Activated T-cell treated with anti-CD3 and anti-CD28 coated beads for 4 hours (primary cell): ENCODE results near the gene FEM1A.
"Not testable (repeated sequence)": the region's sequence is repeated elsewhere in the genome, so short reads cannot be mapped to it uniquely, and the experiment has no call there.

Experiments used
- DNase-seq: peaks from one replicate; pipeline ENCODE4 v3.0.0-alpha.2; 2020

Gene FEM1A

DNA sequence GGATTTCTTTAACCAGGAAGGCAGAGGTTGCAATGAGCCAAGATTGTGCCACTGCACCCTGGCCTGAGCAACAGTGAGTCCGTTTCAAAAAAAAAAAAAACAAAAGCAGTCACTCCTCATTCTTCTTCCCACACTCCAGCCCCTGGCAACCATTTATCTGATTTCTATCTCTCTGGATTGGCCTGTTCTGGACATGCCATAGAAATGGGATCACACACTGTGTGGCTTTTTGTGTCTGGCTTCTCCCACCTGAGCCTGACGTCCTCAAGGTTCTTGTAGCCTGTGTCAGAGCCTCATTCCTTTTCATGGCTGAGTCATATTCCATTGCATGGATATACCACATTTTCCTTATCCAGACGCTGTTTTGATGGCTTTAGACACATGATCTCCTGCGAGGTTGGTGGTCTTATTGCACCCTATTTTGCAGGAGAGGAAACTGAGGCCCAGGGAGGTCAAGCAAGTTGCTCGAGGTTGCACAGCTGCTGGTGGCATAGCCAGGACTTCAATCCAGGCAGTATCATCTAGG lies 15.8 kb upstream of the FEM1A start:
- DNase-seq, result no peak

DNA sequence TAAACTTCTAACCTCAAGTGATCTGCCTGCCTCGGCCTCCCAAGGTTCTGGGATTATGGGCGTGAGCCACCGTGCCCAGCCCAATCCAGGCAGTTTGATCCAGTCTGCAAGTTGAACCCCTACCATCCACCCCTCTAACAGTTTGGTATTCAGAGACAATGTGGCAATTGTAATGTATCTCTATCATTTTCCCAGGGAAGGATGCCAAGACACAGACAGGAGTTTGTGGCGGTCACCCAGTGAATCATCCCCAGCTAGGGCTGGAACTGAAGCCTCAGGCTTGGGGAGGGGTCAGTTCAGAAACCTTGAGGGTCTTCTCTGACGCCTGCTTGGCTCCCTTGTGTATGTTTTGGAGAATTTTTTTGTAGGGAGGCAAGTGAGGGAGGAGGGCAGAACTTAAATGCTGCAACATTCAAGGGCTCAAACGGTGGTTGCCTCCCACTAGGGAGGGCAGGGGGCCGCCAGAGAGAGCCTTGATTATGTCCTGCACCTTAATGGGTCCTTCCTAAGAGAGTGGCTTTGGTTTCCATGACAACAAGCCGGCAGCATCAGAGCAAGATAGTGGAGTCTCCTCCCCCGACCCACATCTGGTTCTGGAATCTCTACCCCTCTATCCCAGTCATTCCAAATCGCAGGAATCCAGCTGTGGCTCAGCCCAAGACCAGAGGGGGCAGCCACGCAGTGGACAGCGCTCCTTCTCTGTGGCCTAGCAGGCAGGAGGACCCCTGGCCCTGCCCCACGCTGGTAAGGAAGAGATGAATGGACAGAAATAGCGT lies 14.9 kb upstream of the FEM1A start:
- no peak for DNase-seq

DNA sequence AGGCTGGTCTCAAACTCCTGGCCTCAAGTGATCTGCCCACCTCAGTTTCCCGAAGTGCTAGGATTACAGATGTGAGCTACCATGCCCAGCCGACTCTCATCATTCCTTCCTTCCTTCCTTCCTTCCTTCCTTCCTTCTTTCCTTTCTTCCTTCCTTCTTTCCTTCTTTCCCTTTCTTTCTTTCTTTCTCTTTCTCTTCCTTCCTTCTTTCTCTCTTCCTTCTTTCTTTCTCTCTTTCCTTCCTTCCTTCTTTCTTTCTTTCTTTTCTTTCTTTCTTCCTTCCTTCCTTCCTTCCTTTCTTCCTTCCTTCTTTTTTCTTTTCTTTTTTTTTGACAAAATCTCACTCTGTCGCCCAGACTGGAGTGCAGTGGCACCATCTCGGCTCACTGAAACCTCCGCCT lies 13.4 kb upstream of the FEM1A start:
- not testable (repeated sequence) for DNase-seq

DNA sequence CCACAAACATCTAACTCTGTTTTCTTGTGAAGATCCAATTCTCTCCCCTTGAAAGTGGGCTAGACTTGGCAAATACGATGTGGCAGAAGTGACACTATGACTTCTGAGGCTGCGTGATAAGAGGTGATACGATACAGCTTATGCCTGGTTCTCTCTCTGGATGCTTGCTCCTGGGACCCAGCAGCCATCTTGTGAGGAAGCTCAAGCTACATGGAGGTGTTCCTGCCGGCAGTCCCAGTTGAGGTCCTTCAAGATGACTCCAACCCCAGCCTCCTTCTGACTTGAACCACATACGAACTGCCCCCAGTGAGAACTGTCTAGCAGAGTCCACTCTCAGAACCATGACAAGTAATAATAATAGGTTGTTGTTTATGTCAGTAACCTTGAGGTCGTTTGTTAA lies 10.7 kb upstream of the FEM1A start:
- DNase-seq, result no peak

DNA sequence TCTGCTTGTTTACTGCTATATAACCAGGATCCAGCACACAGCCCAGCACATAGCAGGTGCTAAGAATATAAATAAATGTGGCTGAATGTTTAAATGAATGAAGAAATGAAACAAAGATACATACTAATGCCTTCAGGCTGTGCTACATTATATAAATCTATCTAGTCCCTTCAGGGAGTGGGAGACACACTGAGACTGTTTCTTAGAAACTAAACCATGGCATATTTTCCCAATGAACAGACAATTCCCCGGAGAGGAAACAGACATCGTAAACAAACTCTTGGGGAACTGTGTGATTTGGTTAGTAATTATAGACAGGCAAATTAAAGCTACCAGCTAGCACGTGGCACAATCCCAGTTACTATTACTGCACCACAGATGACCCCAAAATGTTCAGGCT lies 9.7 kb upstream of the FEM1A start:
- DNase-seq, result no peak

DNA sequence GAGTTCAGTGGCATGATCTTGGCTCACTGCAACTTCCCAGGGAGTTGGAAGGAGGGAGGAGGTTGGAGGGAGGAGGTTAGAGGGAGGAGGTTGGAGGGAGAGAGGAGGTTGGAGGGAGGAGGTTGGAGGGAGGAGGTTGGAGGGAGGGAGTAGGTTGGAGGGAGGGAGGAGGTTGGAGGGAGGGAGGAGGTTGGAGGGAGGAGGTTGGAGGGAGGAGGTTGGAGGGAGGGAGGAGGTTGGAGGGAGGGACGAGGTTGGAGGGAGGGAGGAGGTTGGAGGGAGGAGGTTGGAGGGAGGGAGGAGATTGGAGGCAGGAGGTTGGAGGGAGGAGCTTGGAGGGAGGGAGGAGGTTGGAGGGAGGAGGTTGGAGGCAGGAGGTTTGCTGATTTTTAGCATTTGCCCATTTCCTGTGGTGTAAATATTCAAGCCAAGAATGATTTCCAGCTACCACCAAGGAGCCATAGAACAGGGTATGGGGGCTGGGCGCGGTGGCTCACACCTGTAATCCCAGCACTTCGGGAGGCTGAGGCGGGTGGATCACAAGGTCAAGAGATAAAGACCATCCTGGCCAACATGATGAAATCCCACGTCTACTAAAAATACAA lies 5.0 kb upstream of the FEM1A start:
- DNase-seq, result not testable (repeated sequence)

DNA sequence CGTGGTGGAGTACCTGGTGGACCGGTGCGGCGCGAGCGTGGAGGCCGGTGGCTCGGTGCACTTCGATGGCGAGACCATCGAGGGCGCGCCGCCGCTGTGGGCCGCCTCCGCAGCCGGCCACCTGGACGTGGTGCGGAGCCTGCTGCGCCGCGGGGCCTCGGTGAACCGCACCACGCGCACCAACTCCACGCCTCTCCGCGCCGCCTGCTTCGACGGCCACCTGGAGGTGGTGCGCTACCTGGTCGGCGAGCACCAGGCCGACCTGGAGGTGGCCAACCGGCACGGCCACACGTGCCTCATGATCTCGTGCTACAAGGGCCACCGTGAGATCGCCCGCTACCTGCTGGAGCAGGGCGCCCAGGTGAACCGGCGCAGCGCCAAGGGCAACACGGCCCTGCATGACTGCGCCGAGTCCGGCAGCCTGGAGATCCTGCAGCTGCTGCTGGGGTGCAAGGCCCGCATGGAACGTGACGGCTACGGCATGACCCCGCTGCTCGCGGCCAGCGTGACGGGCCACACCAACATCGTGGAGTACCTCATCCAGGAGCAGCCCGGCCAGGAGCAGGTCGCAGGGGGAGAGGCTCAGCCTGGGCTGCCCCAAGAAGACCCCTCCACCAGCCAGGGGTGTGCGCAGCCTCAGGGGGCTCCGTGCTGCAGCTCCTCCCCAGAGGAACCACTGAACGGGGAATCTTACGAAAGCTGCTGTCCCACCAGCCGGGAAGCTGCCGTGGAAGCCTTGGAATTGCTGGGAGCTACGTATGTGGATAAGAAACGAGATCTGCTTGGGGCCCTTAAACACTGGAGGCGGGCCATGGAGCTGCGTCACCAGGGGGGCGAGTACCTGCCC lies 708 bp downstream of the FEM1A start:
- not testable (repeated sequence) for DNase-seq

DNA sequence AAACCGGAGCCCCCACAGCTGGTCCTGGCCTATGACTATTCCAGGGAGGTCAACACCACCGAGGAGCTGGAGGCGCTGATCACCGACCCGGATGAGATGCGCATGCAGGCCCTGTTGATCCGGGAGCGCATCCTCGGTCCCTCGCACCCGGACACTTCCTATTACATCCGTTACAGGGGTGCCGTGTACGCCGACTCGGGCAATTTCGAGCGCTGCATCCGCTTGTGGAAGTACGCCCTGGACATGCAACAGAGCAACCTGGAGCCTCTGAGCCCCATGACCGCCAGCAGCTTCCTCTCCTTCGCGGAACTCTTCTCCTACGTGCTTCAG lies 1.3 kb downstream of the FEM1A start:
- DNase-seq, result not testable (repeated sequence)

DNA sequence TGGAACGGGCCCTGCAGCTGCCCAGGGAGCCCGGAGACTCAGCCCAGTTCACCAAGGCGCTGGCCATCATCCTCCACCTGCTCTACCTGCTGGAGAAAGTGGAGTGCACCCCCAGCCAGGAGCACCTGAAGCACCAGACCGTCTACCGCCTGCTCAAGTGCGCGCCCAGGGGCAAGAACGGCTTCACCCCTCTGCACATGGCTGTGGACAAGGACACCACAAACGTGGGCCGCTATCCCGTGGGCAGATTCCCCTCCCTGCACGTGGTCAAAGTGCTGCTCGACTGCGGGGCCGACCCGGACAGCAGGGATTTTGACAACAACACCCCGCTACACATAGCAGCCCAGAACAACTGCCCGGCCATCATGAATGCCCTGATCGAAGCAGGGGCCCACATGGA lies 1.7 kb downstream of the FEM1A start:
- not testable (repeated sequence) for DNase-seq

DNA sequence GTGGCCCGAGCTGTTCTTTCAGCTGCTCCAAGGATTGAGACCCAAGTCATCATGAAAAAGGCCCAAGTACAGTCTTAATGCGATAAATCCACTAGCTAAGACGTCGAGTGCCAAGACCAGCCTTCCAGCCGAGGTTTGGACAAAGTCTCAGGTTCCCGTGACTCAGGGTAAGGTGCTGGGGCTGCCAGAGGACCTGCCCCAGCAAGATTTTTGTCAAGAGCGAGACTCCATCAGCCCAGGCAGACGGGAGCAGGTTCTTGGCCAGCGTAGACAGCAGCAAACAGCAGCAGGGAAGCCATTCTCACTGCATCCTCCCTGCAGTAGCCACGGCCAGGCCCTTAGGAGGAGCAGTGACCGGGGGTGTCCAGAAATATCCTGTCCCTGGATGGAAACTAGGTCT lies 3.4 kb downstream of the FEM1A start:
- DNase-seq, result no peak

DNA sequence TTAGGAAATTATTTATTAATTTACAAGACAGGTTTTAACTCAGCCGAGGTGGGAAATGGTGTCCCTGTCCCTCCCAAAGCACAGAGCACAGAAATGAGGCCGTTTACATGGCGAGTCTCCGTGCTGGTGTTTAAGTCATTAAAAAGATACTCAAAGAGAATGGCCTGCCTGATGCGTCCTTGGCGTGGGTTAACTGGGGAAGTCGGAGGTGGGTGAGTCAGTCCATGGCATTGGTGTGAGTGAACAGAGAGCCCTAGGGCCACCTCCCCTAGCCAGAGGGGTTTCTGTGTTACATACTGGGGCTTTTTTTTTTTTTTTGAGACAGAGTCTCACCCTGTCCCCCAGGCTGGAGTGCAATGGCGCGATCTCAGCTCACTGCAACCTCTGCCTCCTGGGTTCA lies 3.9 kb downstream of the FEM1A start:
- DNase-seq, result no peak

DNA sequence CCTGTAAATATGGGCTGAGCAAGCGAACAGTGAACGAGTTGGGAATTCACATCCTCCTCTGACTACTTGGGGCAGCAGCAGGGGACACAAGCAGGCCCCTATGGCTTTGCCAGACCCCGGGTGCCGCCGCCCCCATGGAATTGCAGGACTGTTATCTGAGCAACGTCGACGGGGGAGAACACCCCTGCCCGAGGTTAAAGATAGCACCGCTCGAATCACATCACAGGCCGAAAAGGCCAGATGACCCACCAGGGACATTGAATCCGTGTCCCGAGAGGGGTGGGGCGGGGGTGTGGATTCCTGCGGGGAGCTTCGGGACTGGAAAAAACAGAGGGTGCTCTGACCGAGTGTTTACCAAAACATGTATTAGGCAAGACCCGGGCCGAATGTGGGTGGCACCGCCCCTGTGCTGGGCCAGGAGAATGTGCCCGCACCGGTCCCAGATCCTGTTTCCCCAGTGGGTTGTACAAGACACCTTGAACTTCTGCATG lies 9.1 kb downstream of the FEM1A start:
- DNase-seq, result no peak

DNA sequence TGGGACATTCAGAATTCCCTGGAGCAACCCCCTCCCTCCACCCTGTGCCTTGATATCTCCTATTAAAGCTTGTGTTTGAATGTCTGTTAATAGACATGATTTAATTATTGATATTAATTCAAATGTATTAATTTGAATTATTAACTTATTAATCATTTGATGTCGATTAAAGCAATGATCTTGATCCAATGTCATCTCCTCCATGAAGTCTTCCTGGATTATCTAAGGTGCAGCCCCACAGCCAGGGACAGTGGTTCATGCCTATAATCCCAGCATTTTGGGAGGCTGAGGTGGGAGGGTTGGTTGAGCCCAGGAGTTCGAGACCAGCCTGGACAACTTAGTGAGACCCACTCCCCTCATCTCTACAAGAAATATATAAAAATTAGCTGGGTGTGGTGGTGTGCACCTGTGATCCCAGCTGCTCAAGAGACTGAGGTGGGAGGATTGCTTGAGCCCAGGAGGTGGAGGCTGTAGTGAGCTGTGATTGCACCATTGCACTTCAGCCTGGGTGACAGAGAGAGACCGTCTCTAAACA lies 9.6 kb downstream of the FEM1A start:
- DNase-seq, result no peak

DNA sequence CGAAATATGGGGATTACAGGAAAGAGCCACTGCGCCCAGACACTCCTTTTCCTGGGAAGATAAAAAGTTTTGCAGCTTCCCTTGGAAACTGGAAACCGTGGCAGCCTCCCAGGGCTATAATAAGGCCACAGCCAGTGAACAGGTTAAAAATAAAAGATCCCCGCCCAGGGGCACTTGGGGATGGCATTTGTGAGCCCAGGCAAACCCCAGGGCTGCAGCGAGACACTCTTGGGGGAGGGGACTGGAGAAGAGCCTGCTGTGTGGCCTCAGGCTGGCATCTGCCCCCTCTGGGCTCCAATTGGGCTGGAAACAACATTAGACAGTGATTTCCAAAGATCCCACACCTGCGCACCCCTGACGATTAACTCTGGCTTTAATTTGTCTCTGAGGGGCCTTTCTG lies 11.2 kb downstream of the FEM1A start:
- DNase-seq, result no peak

DNA sequence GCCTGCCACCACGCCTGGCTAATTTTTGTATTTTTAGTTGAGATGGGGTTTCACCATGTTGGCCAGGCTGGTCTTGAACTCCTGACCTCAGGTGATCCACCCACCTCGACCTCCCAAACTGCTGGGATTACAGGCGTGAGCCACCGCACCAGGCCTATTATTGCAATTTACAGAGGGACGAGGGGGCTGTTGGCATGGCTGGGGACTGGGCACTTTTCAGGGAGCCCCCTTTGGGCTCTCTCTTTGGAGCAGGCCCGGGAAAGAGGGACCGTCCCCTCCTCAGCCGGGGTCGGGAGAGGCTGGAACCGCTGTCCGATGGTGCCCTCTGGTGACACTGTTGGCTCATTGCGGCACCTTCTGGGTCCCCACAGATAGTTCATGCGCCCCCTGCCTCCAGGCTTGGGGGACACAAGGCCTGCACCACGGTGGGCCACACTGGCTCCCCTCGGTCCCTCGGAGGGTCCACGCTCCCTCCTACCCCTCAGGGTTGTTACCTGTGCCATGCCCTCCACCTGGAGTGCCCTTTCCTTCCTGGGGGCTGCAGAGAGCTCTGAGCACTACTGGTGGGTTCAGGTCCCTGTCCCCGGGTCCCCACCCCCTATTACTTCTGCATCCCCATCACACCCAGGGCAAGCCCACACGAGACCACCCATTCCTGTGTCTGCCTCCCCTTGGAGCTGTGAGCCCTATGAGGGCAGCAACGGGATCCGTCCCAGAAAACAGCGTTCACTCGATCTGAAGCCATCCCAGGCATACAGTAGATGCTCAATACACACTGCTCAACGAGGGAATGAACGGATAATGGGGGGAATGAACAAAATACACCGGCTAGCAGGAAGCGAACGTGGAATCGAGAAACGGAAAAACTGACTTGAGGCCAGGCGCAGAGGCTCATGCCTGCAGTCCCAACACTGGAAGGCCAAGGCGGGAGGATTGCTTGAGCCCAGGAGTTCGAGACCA lies 12.5 kb downstream of the FEM1A start:
- DNase-seq, result peak; percentile 51

DNA sequence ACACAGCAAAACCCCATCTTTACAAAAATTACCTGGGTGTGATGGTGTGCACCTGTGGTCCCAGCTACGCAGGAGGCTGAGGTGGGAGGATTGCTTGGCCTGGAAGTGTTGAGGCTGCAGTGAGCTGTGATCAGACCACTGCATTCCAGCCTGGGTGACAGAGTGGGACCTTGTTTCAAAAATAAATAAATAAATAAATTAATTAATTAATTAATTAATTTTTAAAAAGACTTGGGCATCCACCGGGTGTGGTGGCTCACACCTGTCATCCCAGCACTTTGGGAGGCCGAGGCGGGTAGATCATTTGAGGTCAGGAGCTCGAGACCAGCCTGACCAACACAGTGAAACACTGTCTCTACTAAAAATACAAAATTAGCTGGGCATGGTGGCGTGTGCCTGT lies 13.6 kb downstream of the FEM1A start:
- not testable (repeated sequence) for DNase-seq

DNA sequence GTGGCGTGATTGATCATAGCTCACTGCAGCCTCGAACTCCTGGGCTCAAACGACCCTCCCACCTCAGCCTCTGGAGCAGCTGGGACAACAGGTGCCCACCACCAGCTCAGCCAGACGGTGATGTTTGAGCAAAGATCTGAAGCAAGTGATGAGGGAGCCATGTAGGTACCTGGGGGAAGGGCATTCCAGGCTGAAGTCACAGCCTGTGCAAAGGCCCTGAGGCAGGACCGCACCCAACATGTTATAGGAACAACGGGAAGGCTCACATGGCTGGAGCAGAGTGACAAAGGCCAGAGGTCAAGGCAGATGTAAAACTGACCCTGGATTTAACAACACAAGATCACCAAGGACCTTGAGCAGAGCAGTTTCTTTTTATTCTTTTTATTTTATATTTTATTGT lies 14.8 kb downstream of the FEM1A start:
- no peak for DNase-seq

DNA sequence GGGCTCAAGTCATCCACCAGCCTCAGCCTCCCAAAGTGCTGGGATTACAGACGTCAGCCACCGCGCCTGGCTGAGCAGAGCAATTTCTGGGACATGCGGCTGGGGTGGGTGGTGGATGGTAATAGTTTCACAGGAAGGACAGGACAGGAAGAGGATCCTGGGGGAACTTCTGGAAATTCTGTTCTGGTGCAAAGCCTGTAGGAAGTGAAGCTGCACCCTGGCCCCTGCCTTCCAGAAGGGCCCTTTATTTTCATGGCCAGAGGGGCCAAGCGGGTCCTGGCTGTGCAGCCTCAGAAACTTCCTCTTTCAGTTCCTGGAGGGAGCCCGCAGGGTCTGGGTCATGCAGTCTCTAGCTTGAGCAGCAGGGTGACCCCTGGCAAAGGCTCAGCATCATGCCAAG lies 15.7 kb downstream of the FEM1A start:
- no peak for DNase-seq

DNA sequence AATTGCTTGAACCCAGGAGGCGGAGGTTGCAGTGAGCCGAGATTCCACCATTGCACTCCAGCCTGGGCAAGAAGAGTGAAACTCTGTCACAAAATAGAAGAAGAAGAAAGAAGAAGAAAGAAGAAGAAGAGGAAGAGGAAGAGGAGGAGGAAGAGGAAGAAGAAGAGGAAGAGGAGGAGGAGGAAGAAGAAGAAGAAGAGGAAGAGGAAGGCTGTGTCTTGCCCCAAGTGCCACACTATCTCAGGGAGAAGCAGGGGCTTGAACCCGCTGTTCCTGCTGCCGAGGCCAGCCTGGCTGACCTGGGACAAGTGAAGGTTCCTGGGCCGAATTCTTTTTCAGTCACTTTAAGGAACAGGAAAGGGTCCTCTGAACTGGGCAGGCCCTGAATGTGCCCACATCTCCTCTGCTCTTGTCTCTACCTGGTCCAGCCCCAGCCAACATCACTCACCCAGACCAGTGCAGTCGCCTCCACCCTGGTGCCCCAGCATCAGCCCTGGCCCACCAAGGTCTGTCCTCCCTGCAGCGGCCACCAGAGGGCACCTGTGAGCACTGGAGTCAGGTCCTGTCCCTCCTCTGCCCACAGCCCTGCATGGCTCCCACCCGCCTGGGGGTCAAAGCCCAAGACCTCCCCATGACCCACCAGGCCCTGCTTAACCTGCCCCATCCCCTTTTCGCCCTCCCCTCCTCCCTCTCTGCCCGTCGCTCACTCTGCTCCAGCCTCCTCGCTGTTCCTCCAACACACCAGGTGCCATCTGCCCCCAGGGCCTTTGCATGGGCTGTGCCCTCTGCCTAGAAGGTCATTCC lies 20.0 kb downstream of the FEM1A start:
- DNase-seq, result peak; percentile 89

DNA sequence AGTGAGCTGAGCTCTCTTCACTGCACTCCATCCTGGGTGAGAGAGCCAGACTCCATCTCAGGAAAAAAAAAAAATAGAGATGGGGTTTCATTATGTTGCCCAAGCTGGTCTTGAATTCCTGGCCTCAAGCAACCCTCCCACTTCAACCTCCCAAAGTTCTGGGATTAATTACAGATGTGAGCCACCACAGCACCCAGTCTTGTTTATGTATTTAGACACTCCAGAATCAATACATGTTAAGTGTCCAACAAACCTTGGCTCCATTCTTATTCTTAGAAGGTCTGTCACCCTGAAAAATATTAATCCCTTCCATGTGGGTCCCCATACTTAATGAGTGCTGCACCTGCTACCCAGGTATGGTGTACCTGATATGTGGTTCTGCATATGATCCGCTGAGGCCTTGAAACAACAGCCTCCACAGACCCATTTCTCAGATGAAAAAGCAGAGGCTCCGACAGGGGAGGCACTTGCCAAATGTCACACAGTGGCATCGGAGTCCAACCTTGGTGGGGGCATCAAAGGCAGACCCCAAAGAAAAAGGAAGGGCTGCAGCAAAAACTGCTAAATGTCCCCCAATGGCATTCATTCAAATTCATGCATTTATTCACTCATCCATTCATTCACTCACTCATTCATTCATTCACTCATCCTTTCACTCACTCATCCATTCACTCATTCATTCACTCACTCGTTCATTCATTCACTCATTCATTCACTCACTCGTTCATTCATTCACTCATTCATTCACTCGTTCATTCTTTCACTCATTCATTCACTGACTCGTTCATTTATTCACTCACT lies 23.3 kb downstream of the FEM1A start:
- DNase-seq, result no peak
